ENCODE measurements around the gene GPR132.
"Not testable (repeated sequence)": the region's sequence is repeated elsewhere in the genome, so short reads cannot be mapped to it uniquely, and the experiment has no call there.

GPR132 gene

GRCh38 chr14:105091054-105091516 is 25.9 kb upstream of the GPR132 start:
- no peak for DNase-seq

DNA sequence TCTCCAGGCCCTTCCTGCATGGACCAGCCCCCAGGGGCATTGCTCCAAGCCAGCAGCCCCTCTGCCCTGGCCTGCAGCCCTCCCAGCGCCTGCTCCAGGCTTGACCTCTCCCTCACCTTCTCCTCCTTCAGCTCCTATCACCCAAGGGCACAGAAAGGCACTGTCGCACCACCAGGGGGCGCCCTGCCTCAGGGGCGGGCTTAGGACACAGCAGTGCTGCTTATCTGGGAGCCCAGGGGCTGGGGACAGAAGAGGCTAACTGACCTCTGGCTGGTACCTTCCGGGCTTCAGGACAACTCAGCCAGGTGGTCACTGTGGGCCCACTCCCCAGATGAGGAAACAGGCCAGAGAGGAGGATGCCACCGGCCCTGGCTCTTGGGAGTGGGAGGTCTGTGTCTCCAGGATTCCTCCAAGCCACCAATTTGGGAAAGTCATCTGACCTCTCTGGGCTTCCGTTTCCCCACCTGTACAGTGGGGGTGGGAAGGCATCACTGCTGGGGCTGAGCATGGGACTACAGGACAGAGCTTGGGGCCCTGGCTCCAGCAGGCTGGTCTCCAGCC is 25.3 kb upstream of the GPR132 start:
- peak; percentile 31 for DNase-seq

DNA sequence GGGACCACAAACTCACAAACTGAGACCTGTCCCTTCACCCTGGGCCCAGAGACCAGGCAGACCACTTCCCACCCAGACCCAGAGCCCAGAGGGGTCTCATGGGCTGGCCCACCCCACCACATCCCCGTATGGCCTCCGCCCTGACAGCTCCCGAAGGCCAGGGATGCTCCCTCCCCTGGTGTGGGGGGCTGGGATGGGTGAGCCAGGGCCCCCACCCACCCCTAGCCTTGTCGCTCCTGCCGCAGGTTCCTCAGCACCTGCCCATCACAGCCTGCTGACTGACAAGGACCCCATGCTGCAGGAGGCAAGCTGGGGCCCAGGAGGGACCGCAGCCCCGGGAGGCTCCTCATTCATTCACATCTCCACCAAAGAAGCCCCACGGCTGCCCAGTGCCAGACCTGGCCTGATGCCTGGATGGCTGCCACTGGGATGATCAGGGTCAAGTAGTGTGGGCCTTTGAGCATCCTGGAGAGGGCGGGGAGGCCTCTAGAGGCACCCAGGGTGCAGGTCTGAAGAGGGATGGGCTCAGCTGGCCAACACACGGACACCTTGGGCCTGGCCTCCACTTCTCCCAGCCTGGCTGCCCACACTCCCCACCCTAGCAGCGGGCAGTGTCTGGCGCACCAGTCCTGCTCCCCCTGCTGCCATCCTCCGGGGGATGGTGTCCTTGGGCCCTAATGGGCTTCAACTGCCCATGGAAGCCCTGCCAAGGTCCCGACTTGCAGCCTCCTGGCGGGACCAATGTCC is 24.7 kb upstream of the GPR132 start:
- DNase-seq: no peak

- DNase-seq: no peak
Observed at GRCh38 chr14:105088812-105089745, 23.8 kb upstream of the GPR132 start.

DNA sequence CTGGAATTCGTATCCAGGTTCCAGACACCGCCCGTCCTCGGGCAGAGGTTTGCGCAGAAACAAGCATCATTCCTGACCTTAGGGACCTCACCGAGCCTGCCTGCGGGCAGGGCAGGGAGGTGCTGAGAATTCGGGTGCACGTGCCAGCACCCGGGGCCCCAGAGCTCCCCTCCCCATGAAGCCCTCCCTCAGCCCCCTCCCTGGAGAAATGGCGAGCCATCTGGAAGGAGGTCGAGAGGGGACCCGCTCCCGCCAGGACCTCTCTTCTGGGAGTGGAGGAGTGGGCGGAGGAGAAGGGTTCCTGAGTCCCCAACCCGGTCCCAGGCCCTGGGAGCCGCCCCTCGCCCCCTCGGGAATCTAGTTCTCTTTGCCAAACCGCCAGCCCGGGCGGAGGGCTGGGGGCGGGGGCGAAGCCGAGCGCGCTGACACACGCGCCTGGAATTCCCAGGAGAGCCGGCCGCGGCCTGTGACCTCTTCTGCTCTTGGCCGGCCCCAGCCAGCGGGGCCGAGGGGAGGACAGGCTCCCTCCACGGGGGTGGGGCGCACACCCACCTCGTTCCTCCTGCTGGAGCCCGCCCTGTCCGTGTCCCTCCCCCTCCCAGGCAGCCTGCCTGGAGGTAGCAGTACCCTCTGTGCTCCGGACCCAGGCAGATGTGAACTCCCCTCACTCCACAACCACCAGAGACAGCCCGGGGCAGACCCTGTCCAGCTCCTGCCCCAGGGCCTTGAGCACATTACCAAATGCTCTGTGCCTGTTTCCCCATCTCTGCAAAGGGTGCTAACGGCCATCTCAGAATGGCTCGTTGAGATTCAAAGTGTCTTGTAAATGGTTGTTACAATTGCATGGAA is 23.0 kb upstream of the GPR132 start:
- DNase-seq: no peak

DNA sequence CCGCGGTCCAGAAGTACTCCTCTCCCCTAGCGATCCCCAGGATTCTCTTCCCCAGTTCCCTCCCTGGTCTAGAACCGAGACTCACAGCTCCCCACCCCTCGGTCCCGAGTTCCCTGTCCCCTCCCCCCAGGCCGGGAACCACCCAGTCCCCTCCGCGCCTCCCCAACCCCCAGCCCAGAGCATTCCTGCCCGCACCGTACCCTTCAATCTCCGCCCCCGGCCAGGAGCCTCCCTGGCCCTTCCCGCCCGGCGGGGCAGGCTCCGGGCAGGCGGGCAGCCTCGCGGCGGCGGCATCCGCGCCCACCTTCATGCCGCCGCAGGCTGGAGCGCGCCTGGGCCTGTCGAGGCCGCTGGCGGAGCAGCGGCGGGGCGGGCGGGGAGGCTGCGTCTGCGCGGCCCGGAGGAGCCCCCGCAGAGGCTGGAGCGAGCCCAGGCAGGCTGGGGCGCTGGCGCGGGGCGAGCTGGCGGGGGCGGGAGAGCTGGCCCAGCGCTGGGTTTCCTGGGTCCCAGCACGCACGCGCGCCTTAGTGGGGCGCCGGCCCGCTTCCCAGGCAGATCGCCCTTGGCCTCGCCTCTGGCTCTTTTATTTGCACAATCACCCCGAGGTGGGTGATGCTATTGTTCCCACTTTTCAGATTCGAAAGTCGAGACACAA is 22.2 kb upstream of the GPR132 start:
- no peak for DNase-seq

- DNase-seq: no peak
Observed at GRCh38 chr14:105086833-105087307, 21.6 kb upstream of the GPR132 start.

DNA sequence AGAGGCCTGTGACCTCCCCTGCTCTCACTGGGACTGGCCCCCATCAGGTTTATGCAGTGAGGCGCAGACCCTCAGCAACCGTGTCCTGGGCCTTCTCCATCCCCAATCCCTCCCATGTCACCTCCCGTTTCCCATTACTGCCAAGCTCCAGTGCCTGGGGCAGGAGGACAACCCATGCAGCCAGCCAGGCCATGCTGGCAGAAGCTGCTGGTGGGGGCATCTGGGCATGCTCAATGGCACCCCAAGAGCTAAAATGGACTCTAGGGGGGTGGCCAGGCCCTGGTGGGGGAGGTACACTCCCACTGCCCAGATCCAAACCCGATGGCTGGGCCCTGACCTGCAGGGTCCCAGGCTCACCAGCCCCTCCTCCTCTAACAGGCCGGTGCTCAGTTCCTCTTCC is 20.5 kb upstream of the GPR132 start:
- DNase-seq: no peak

- DNase-seq: no peak
Observed at GRCh38 chr14:105084741-105085571, 19.7 kb upstream of the GPR132 start.

- DNase-seq: no peak
Observed at GRCh38 chr14:105083926-105084685, 18.9 kb upstream of the GPR132 start.

DNA sequence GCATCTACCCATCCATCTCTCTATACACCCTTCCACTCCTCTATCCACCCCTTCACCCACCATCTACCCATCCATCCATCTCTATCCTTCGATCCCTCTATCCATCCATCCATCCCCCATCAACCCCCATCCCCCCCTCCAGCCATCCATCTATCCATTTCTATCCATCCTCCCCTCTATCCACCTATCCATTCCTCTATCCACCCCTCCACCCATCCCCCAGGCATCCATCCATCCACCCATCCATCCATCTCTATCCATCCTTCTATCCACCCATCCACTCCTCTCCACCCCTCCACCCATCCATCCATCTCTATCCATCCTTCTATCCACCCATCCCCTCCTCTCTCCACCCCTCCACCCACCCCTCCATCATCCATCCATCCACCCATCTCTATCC is 17.5 kb upstream of the GPR132 start:
- no peak for DNase-seq

DNA sequence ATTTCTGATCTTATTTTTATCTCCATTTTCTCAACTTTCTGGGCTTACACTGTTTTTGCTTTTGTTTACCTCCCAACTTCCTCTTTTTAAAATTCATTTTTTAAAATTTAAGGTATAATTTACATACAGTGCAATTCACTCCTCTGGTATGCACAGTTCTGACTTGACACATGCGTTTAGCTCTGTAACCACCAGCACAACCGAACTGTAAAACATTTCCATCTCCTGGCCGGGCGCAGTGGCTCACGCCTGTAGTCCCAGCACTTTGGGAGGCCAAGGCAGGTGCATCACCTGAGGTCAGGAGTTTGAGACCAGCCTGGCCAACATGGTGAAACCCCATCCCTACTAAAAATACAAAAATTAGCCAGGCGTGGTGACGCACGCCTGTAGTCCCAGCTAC is 16.2 kb upstream of the GPR132 start:
- not testable (repeated sequence) for DNase-seq

DNA sequence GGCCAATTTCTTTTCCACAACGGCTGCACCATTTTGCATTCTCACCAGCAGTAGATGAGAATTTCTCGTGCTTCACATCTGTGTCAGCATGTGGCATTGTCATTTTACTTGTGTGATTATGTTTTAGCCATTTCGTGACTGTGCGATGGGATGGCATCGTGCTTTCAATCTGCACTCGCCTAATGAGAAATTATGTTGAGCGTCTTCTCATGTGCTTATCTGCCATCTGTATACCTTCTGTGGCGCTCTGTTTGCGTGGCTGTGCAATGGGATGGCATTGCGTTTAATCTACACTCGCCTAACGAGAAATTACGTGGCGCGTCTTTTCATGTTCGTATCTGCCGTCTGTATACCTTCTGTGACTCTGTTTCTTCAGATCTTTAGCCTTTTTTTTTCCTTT is 14.9 kb upstream of the GPR132 start:
- DNase-seq: no peak

GRCh38 chr14:105078294-105078693 is 13.1 kb upstream of the GPR132 start:
- DNase-seq: no peak

GRCh38 chr14:105077649-105077995 is 12.4 kb upstream of the GPR132 start:
- no peak for DNase-seq

DNA sequence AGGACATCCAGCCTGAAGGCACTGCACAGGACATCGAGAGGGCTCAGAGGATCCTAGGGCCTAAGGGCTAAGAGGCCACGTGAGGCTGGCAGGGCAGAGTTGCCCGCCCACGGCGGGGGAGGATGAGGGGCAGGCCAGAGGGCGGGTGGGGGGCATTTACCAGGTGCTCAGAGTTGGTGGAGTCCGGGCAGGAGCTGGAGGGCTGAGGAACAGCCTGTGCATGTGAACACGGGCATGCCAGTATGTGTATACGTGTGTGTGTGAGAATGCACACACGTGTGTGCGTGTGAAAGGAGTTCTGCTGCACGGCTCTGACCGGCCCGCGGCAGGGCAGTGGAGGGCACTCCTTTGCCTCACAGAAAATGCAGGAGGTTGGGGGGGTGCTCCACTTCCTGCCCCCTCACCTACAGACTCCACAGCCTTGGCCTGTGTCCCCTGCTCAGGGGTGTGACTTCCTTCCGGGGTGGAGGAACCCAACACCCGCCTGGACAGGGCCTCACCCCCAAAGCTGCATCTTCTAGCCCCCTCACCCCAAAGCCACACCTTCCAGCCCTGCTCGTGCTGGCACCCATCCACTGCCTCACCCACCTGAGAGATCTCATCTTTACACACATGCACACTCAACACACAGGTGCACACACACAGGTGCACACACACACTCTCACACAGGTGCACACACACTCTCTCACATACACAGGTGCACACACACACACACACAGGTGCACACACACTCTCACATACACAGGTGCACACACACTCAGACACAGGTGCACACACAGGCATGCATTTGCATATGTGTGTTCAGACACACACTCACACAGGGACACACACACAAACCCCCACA is 11.8 kb upstream of the GPR132 start:
- DNase-seq: no peak

DNA sequence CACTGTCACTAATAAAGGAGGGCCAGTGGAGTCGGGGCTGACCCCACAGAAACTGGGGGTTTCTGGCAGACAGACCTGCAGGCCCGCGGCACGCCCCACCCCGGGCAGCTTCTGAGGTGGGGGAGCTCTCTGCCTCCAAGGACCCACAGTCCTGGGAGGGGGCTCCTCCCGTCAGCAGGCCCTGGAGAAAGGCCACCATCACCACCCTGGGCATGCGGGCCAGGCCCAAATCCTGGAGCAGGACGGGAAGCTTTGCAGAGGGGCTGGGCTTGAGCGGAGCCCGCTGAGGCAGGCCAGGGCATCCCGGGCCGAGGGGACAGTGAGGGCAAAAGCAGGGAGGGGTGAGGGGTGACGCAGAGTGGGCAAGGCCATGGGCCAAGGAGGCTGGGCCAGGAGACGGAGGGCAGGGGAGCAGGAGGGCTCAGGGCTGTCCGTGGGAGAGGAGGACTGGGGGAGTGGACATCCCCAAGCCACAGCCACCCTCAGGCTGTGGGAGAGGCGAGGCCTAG is 11.1 kb upstream of the GPR132 start:
- DNase-seq: no peak

GRCh38 chr14:105075379-105076295 is 10.4 kb upstream of the GPR132 start:
- no peak for DNase-seq

Measured in NCI-H1417 treated with DMSO at 0.1 percent for 48 hours (cell line).